Choroid plexus epithelial cell (primary cell): Measurements from ENCODE around the gene EIF4A3.

Experiments
- DNase-seq: peaks from one replicate; pipeline ENCODE4 v3.0.0-alpha.2; 2010; ENCODE audit warnings: low read depth
- H3K4me3 ChIP-seq: 2 replicates; pipeline ENCODE4 v1.5.1; 2011; ENCODE audit warnings: low read depth, mild to moderate bottlenecking, control low read depth, low read length, moderate library complexity
- TF ChIP-seq, protein P1 (sequence below): conservative IDR thresholded peaks from 2 replicates; pipeline ENCODE4 v1.5.1; 2011; ENCODE audit warnings: low read depth, mild to moderate bottlenecking, control low read depth, inconsistent platforms, low read length, moderate library complexity

Gene EIF4A3

GRCh38 chr17:80101011-80101945 lies 45.6 kb downstream of the EIF4A3 start, which contains the start of gene GAA:
Gene GAA, plus strand, starts transcription at chr17:80101581. Its CDS starts 3,006 bp downstream, at chr17:80104587.
- H3K4me3 ChIP-seq: peak within 1 kb of the TSS; percentile 87
- TF ChIP-seq, protein P1, sequence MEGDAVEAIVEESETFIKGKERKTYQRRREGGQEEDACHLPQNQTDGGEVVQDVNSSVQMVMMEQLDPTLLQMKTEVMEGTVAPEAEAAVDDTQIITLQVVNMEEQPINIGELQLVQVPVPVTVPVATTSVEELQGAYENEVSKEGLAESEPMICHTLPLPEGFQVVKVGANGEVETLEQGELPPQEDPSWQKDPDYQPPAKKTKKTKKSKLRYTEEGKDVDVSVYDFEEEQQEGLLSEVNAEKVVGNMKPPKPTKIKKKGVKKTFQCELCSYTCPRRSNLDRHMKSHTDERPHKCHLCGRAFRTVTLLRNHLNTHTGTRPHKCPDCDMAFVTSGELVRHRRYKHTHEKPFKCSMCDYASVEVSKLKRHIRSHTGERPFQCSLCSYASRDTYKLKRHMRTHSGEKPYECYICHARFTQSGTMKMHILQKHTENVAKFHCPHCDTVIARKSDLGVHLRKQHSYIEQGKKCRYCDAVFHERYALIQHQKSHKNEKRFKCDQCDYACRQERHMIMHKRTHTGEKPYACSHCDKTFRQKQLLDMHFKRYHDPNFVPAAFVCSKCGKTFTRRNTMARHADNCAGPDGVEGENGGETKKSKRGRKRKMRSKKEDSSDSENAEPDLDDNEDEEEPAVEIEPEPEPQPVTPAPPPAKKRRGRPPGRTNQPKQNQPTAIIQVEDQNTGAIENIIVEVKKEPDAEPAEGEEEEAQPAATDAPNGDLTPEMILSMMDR: peak; percentile 56
- peak; percentile 80 for DNase-seq

GRCh38 chr17:80100035-80100323 lies 46.9 kb downstream of the EIF4A3 start:
- no peak for DNase-seq
- TF ChIP-seq, protein P1: no peak
- no peak overlapping the region for H3K4me3 ChIP-seq

- TF ChIP-seq, protein P1: no peak
- no peak for DNase-seq
- no peak overlapping the region for H3K4me3 ChIP-seq
Measured at GRCh38 chr17:80099291-80100034, 47.5 kb downstream of the EIF4A3 start.

GRCh38 chr17:80097844-80098691 lies 48.9 kb downstream of the EIF4A3 start:
- H3K4me3 ChIP-seq: no peak overlapping the region
- no peak for DNase-seq
- TF ChIP-seq, protein P1: no peak

- no peak overlapping the region for H3K4me3 ChIP-seq
- DNase-seq: no peak
- TF ChIP-seq, protein P1: no peak
Measured at GRCh38 chr17:80097127-80097621, 49.8 kb downstream of the EIF4A3 start.

- TF ChIP-seq, protein P1: no peak
- no peak for DNase-seq
- no peak overlapping the region for H3K4me3 ChIP-seq
Measured at GRCh38 chr17:80096561-80097021, 50.3 kb downstream of the EIF4A3 start.
